GM21390 (cell line): ENCODE measurements around the gene PIK3R6.
A peak's percentile ranks its signal among the peaks of the same experiment; 100 is the strongest.
"Not testable (repeated sequence)": the region's sequence is repeated elsewhere in the genome, so short reads cannot be mapped to it uniquely, and the experiment has no call there.

Source experiments
- ATAC-seq: cut with Tn5 transposase; IDR thresholded peaks from one replicate; pipeline ENCODE4 v1.9.1; 2021; ENCODE audit not compliant: unreplicated experiment

PIK3R6 gene

DNA sequence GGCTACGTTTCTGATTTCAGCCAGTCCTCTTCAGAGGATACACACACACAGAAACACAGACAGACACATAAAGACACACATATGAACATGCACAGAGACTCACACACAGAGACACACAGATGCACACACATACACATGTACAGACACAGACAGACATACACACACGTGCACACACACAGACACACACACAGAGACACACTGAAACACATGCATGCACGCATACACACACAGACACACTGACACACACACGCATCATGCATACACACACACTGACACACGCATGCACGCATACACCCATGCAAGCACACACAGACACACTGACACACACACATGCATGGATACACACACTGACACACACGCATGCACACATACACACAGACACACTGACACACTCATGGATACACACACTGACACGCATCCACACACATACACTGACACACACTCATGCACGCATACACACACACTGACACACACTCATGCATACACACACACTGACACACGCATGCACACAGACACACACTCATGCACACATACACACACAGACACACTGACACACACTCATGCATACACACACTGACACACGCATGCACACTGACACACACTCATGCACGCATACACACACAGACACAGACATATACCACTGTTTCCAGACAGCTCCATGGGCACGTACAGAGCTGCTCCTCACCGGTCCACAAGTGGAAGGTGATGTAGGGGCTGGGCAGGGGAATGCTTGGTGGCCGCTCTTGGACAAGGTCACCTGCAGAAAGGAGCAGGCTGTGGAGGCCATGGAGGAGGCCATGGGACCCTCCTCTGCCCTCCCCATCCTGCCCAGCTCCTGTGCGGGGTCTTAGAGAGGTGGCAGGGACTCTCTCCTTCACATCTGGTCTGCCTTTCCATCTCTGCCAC, 38.2 kb downstream of the PIK3R6 start:
- ATAC-seq: no peak

- no peak for ATAC-seq
Observed at GRCh38 chr17:8828517-8828875, 39.0 kb downstream of the PIK3R6 start.

DNA sequence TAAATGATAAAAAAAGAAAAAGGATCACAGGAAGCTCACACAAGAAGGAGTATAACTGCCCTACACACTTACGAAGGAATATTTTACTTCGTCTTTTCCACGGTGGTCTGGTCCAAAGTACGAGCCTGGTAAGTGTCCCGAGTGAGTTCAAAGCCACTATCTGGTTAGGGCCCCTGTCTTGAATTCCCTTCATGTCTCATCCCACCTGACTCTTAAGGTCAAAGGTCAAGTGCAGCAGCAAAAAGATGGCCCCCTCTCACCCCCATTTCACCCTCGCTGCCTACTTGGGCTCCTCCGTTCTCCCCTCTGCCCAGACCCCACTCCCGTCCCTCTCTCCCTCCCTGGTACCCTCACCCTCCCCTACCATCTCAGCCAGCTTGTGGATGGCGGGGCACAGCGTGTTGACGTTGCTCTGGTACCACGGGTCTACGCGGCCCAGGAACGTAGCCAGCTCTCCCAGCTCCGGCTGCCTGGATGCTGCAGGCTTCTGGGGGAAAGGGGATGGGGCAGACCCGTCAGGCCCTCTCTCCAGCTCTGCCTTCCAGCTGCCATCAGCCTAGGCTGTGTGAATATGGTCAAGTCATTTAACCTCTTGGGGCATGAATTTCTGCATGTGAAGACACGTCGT, 40.6 kb downstream of the PIK3R6 start:
- no peak for ATAC-seq

DNA sequence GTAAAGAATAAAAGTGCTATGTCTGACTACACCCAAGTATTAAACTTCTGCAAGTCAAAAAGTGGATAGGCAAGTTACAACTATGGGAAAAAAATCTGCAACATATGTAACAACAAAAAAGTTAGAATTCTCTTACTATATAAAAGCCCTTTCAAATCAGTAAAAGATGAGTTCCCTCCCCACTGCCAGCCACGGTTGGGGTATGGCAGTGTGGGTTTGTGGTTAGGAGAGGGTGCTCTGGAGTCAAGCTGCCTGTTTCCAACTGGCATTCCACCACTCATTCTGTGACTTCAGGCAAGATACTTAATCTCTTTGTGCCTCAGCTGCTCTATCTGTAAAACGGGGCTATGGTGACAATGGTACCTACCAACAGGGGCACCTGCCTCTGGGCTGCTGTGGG, 41.7 kb downstream of the PIK3R6 start:
- no peak for ATAC-seq

- ATAC-seq: no peak
Observed at GRCh38 chr17:8823279-8823678, 44.2 kb downstream of the PIK3R6 start.

GRCh38 chr17:8822401-8823035, 45.0 kb downstream of the PIK3R6 start:
- ATAC-seq: no peak

DNA sequence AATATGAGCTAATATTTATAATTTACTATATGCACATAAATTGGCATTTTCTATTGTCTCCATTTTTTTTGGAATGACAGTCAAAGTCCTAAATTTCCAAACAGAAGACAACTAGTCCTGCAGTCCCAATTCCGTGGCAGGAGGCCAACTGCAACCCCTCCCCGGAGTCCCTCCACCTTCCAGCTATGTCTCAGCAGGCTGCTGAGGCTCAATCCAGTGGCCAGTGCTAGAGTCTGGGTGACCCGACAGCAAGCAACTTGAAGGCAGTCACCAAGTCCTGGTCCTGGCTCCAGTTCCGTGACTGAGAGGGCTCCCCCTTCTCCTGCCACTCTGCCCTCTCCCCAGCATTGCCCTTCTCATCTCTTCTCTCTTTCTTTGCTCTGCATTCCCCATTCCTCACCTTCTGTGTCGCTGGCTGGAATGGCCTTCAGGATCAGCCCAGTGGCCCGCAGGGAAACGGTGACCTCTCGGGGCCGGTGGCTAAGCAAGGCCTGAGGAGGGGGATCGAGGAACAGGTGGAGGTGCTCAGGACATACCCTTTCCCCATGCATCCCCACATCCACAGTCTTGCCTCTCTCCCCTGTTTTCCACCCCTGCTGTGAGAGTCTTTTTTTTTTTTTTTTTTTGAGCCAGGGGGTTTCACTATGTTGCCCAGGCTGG, 45.9 kb downstream of the PIK3R6 start:
- ATAC-seq: no peak

GRCh38 chr17:8820311-8821010, 47.0 kb downstream of the PIK3R6 start:
- no peak for ATAC-seq

DNA sequence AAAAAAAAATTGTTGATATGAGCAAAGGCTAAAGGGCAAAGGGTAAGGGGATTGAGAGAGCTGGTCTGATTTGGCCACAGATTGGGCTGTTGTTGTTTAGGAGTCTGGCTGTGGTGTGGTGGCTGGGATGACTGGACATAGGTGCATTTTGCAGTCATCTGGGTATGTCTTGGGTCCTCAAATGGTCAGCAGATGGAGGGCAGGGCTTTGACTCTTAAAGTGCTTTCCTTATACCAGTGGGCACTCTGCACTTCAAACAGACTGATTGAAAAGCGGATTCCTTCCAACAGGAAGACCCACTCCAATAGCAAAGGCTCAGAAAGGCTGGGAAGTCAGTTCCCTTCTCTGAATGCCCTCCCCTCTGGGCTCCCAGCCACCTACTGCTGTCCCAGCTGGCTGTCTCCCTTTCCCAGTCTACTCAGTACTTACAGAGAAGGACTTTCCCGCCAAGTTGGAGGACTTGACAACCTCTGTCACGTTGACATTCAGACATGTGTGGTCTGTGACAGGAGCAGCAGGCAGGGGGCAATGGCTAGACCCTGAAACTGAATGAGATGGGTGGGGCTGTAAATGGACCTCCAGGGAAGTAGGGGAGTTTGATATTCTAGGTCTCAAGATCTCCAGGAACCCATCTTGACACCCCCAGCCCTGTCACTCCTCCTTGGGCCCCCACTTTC, 48.7 kb downstream of the PIK3R6 start:
- no peak for ATAC-seq

DNA sequence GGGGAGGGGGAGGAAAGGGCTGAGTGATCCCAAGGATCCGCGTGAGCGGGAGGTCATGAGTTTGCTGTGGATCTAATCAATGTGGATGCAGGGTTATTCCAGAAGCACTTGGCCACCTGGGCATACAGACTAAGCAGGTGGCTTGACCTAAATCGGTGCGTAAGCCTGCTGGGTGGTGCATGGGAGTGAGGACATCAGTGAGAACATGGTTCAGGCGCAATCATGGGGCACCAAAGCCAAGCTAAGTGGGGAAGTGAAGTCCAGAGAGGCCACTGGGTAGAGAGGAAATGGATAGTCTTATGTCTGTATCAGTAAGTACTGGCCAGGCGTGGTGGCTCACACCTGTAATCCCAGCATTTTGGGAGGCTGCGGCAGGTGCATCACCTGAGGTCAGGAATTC, 49.4 kb downstream of the PIK3R6 start:
- no peak for ATAC-seq

DNA sequence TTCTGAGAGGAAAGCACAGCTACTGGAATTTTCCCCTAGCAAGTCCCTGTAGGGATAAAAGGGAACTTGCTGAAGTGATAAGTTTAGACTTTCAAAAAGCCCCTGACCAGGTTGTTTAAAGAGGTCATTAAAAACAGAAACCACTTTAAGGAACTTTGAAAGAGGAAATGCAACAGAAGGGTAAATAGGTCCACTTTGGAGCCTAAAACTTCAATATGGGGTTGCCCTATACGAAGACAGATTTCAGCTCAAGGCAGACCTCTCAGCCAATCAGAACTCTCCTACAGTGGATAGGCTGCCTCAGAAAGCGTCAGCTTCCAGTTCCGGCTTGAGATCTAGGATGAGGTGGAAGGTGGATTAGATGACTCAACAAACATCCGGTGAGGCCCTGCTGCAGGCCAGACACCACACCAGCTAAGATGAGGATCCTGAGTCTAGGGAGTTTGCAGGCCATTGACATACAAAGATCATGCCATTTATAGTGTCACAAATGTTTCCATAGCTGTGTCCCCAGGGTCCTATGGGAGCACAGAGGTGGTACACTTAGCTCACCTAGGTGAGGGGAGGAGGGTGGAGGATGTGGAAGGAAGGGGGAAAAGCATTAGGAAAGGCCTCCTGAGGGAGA, 60.4 kb downstream of the PIK3R6 start:
- peak; percentile 86 for ATAC-seq

- no peak for ATAC-seq
Observed at GRCh38 chr17:8806253-8806925, 61.1 kb downstream of the PIK3R6 start.

GRCh38 chr17:8805396-8805795, 62.1 kb downstream of the PIK3R6 start:
- not testable (repeated sequence) for ATAC-seq

DNA sequence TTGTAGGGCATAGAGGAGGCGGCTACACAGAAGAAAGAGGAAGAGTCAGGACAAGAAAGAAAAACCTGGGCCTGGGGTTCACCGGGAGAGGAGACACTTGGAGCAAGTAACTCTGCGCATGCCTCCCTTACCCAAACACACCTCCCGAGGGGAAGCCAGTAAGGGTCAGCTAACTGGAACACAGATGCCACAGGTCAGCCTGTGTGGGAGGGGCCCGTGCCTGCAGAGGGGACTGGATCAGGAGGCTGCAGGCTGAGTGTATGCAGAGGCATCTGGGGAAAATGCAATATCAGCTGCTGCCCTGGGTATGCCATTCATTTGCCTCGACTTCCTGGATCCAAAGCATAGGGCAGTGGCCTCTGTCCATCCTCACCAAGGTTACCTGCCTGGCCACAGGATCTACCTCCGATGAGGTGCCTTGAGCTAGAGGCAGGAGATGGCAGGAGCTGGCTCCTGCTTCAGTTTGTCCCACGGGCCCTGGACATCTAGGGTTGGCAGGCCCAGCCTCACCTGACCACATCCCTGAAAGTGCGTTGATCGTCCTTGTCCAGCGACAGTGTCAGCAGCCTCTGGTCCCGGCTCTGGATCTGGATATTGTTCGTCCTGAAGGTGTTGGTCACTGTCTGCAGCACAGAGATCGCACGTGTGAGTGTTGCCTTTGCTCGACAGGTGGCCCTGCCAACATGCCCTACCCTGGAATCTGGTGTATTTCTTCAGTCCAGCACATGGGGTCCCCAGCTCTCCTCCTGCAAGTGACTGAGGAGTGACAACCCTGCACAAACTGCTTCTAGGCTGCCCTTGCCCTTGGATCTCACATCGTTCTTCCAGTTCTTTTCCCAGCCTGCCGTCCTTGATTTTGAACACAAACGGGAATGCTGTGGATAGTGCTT, 63.7 kb downstream of the PIK3R6 start:
- no peak for ATAC-seq

- ATAC-seq: no peak
Observed at GRCh38 chr17:8801135-8801840, 66.2 kb downstream of the PIK3R6 start.

- ATAC-seq: no peak
Observed at GRCh38 chr17:8800656-8801055, 66.8 kb downstream of the PIK3R6 start.

GRCh38 chr17:8799570-8800212, 67.8 kb downstream of the PIK3R6 start:
- ATAC-seq: no peak
